NCI-H2171 (cell line): Measurements from ENCODE around the gene DMWD.
A peak's percentile ranks its signal among the peaks of the same experiment; 100 is the strongest.
"Not testable (repeated sequence)": the region's sequence is repeated elsewhere in the genome, so short reads cannot be mapped to it uniquely, and the experiment has no call there.

ENCODE experiments used
- DNase-seq: peaks from one replicate; lab custom pipeline; 2025; lab: John Stamatoyannopoulos, UW

The DMWD gene

GRCh38 chr19:45816236-45817009 lies 23.8 kb upstream of the DMWD start:
- no peak for DNase-seq

- DNase-seq: no peak
These were observed 23.0 kb upstream of the DMWD start for GRCh38 chr19:45815481-45816216.

- DNase-seq: no peak
These were observed 22.3 kb upstream of the DMWD start, which contains the start of gene RSPH6A for GRCh38 chr19:45814851-45815480. Gene RSPH6A, minus strand, starts transcription at chr19:45815308. Its CDS starts 132 bp downstream, at chr19:45815176.

GRCh38 chr19:45814166-45814780 lies 21.6 kb upstream of the DMWD start:
- no peak for DNase-seq

- DNase-seq: no peak
These were observed 19.7 kb upstream of the DMWD start for GRCh38 chr19:45812297-45812696.

- DNase-seq: peak; percentile 92
These were observed 17.1 kb upstream of the DMWD start for GRCh38 chr19:45809643-45810159.

GRCh38 chr19:45805719-45806118 lies 13.1 kb upstream of the DMWD start:
- no peak for DNase-seq

GRCh38 chr19:45804959-45805230 lies 12.2 kb upstream of the DMWD start:
- DNase-seq: no peak

- no peak for DNase-seq
These were observed 11.7 kb upstream of the DMWD start for GRCh38 chr19:45804140-45804958.

- DNase-seq: no peak
These were observed 9.0 kb upstream of the DMWD start for GRCh38 chr19:45801603-45802175.

- no peak for DNase-seq
These were observed 7.5 kb upstream of the DMWD start for GRCh38 chr19:45800070-45800553.

GRCh38 chr19:45799541-45799940 lies 6.9 kb upstream of the DMWD start:
- not testable (repeated sequence) for DNase-seq

GRCh38 chr19:45798995-45799517 lies 6.4 kb upstream of the DMWD start:
- DNase-seq: peak; percentile 53

- no peak for DNase-seq
These were observed 2.0 kb upstream of the DMWD start for GRCh38 chr19:45794627-45795026.

- no peak for DNase-seq
These were observed 1.2 kb upstream of the DMWD start for GRCh38 chr19:45793876-45794275.

GRCh38 chr19:45793178-45793564 lies 526 bp upstream of the DMWD start:
- no peak for DNase-seq

GRCh38 chr19:45791744-45792469 lies 738 bp downstream of the DMWD start:
- DNase-seq: no peak

- no peak for DNase-seq
These were observed 1.7 kb downstream of the DMWD start for GRCh38 chr19:45790942-45791341.

- no peak for DNase-seq
These were observed 3.4 kb downstream of the DMWD start for GRCh38 chr19:45789035-45789786.
